Amygdala (tissue), 56 donors: ENCODE data around the gene C11orf87.

Source experiments
- DNase-seq, 56 donors: peaks; one replicate each; lab custom pipeline; 2025; lab: John Stamatoyannopoulos, UW

C11orf87 gene

DNA sequence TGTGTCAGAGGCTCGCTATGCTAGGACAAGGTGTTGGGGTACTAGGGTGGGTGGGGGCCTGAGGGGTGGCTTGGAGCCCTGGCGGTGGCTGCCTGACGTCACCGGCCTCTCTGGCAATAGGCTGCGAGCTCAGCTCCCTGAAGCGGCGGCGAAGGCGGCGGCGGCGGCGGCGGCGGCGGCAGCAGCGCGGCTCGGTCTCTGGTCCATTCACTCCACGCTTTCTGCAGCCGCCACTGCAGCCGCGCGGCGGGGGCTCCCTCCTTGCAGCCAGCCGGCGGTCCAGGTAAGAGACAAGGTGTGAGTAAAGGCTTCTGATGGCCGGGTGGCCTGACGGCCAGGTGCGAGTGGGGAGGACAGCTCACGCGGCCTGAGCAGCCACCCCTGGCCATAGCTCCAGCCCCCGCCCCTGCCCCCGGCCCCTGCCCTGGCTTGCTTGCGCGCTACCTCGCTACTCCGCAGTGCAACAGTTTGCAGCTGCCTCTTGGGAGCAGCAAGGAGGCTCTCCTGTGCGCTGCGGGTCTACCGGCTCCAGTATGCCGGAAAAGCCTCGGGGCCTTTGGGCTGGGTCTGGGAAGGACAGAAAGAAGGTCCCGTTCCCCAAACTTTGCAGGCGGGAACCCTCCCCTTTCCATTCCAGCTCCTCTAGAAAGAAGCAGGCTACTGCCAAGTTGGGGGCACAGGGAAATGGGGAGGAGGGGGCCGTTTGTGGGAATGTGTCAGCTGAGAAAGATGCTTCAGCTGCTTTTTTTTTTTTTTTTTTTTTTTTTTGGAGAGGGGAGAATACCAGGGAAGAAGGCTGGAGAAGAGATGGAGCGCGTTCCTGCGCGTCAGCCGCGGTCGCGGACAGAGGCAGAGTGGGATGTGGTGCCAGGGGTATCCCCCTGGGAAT lies at the start of gene C11orf87:
Gene C11orf87 (plus strand): TSS at position 210 of the 889 bp plus-strand sequence. CDS start 1,444 bp downstream, outside the sequence.
- peak in 26 of 56 donors; percentile 4 to 63 (median 36) for DNase-seq

DNA sequence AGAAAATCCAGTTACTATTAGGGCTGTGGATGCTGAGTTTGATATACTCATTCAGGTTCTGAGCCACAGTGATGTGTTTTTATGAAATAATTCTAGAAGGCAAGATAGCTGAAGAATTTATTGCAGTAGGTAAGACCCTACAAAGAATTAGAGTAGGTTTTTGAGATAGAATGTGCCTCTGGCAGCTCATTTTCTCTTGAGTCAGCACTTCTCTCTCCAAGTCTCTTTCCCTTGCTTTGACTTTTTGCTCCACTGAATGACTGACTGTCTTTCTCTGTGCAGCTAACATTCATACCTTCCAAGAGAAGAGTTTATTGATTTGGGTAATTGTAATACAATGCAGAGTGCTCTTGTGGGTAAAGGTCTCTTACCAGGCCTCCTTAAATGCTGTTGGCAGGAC lies 48.0 kb upstream of the C11orf87 start:
- no peak for DNase-seq

DNA sequence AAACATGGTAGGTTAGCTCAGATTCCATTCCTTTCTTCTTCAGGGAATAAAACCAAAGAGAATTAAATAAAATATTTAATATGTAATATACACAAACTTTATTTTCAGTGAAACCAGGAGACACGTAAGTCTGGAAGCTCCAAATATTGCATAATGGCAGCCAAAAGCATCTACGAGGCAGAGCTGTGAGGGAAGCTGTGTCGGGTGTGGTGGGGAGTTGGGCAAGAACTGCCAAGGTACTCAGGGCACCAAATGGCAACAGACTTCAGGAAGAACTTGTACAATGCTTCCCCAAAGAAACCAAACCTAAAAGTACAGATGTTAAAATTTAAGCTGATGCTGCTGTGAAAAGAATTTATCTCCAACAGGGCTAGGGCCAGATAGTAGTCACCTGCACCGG lies 47.5 kb upstream of the C11orf87 start:
- no peak for DNase-seq

DNA sequence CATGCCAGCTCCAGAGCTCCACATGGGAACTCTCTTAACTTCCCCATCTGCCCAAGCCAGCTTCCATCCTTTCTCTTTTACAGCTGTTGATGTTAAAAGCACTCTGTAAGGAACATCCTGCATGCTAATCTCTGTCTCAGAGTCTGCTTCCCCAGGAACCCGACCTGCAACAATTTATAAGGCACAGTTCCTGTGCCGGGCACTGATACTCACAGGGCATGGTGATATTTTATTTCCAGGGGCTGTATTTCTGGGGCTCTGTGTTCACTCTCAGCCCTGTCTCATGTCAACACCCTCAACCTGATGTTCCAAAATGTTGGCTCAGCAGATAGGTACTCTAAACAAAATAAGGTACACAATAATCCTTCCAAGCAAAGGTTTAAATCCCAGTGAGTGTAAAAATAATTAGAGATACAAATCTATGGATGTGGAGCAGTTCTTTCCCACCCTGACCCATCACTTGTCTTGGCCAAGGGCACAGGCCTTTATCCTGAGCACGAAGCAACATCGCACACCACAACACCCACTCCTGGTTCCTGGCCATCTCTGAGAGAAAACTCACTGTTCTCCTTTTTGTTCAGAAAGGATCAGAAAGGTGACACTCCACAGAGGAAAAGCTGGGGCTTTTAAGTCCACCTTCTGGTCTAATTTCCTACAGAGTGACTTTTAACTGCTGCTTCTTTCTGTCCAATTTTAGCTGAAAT lies 44.8 kb upstream of the C11orf87 start:
- DNase-seq: no peak

DNA sequence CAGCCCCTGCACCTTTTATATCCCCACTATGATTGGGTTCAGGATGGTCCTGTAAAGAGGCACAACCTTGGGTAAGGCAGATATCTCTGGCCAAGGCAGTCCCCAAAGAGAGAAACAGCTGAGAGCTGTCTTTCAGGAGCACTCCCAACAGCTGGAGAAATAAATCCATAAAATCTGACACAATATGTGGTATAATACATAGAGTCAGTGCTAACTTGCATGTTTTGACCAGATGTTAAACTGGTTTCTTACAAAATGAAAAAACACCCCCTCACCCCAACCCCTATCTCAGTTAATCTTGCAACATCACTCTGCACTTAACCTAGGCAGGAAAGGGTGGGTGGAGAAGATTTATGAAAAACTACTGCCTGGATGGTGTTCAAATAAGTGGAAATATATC lies 44.0 kb upstream of the C11orf87 start:
- no peak for DNase-seq

DNA sequence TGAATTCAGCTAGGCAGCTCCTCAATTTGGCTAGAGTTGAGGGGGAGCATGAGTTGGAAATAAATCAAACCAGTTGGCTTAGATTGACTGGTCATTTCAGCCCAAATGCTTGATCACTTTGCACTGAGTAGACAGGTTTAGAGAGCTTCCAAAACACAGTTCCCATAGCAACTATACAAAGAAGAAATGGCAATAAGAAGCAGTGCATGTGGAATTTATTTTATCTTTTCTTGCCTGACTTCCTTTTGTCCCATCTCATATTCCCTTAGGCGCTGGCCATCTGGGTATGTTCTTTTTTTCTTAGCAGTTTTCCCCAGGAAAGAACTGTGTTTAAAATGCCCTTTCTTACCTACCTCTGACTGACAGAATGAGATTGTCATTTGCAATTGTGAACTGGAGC lies 38.7 kb upstream of the C11orf87 start:
- no peak for DNase-seq

DNA sequence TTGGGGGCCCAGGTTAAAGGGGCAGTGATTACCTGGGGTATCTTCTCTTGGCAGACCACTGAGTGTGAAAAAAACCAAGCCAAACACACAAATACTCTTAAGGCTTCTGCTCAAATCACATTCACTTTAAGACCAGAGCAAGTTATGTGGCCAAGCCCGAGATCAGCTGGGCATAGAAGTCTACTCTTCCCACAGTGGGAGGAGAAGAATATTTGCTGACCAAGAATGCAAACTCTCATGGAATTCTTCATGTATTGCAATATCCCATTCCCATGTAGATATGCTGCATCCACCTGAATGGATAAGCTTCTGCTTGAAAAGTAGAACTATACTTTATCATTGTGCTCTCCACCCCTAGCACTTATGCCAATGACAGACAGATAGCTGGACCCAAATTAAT lies 37.1 kb upstream of the C11orf87 start:
- no peak for DNase-seq

DNA sequence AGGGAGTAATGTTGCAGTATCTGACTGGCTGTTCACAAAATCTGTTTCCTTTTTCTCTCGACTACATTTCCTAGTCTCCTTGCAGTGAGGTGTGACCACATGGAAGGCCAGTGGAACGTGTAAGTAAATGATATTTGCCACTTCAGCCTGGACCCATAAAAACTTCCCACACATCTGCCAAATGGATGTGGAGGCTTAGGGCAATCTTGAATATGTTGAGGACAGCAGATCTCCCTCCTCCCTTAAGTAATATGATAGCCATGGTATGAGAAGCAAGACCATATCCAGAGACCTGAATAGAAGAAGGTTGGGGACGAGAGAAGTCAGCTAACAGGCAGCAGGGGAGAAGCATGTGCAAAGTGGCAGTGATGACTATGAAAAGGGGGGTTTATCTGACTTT lies 33.0 kb upstream of the C11orf87 start:
- DNase-seq: no peak

DNA sequence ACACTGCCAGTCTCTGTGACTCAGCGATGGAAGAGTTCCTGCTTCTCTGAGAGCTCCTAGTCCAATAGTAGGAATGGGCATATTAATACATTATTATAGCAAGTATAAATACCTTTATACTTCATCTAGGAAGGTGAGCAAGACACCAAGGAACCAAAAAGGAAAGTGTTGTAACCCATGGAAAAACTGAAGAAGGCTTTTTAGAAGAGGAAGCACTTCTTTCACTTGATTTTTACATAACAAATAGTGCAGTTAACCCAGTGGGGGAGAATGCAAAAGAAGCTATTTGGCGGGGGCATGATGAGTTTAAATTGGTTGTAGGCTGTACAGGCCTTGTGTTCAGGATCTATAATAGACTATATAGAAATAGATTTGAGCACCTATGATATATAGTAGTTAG lies 31.2 kb upstream of the C11orf87 start:
- DNase-seq: no peak

DNA sequence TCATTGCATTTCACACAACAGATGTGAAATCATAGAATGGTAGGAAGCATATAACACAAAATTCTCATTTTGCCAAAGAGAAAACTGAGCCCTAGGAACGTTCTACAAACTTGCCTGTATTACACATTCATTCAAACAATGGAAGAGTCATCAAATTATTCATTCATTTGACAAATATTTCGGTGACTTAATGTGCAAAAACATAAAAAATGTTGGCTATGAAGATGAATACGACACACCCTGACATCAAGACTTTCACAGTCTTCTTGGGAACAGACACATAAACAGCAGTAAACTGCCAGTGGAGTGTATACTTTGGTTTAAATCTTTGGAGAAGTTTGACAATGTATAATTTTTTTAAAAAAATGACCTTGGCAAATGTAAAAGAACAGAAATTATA lies 20.4 kb upstream of the C11orf87 start:
- DNase-seq: no peak

DNA sequence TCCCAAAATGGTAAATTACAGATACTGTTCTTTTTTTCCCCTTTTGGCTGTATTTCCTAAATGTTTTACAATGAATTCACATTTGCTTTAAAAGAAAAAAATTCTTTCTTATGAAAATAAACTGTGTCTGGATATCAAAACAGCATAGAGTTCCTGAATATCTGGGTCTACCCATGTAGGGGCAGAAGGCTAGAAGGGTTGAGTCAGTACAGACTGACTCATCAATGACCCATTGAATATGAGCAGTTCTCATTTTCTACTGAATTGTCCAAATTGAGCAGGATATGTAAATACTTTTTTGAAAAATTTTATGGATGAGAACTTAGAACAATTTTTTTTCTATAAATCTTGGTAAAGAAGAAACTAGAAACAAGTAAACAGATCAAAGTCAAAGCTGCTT lies 16.3 kb upstream of the C11orf87 start:
- no peak for DNase-seq

DNA sequence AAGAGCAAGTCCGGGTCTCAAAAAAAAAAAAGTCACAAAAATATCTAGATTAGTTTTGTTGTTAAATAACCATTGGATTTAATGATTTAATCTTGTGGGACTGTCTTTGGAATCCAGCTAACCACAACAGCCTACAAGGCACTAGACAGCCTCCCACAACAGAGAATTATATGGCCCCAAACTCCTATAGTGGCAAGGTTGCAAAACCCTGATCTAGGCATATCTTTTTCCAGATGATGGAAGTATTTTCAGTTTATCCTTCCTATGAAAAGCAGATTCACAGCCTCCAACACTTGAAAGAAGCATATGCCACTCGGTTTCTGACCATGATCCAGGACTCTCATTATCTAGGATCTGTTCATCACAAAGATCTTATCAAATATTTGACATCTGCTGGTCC lies 5.4 kb upstream of the C11orf87 start:
- DNase-seq: no peak

DNA sequence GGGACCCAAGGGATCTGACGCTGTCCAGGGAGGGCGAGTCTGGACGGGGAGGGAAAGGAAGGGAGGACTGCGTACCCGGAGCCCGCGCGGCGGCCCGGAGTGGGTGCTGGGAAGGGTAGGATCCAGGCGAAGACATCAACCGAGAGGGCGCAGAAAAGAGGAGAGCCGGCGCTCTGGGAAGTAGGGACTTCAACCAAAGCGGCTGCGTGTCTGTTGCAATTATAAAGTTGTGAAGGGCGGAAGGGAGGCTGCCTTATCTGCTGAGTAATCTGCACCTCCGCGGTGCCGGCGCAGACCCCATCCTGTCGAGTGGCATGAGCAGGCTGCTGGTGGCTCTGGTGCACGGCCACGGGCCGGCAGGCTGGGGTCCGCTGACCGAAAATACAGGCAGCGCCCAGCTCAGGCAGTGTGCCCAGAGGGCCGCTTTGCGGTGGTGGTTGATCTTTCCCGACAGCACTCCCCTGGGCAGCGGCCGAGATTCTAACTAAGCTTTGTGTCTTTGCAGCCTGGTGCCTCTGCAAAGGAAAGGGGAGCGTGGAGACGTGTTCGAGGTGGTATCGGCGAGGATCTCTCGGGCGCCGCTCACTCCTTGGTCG lies 978 bp downstream of the C11orf87 start:
- DNase-seq: peak in 16 of 56 donors; percentile 3 to 59 (median 21)

DNA sequence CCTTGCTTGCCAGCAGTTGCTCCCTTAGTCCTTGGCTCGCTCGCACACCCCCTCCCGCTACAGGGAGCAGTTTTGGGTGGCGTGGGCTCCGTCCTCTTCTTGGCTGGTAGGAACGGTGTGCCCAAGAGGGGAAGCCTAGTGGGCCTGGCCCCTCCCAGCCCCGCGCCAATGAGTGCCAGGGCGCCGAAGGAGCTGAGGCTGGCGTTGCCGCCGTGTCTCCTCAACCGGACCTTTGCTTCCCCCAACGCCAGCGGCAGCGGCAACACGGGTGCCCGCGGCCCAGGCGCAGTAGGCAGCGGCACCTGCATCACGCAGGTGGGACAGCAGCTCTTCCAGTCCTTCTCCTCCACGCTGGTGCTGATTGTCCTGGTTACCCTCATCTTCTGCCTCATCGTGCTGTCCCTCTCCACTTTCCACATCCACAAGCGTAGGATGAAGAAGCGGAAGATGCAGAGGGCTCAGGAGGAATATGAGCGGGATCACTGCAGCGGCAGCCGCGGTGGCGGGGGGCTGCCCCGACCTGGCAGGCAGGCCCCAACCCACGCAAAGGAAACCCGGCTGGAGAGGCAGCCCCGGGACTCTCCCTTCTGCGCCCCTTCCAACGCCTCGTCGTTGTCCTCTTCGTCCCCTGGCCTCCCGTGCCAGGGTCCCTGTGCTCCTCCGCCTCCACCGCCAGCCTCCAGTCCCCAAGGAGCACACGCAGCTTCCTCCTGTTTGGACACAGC lies 1.6 kb downstream of the C11orf87 start:
- peak in 6 of 56 donors; percentile 8 to 48 (median 28) for DNase-seq

DNA sequence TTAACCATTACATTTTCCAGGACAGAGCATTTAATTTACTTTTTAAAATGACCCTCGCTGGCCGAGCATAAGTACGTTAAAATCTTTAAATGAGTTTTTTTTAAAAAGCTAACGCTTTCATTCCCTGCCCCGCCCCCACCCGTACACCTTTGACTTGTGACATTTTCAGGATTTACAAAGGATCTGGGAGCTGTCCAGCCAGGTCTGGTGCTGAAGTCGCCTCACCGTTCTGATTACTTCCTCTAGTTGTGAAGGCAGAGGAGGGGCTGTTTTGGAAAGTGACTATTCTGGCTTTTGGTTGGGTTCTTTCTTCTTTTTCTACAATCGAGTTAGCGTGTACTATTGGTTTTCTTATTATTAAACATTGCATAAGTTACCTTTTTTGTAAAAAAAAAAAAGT lies 2.9 kb downstream of the C11orf87 start:
- no peak for DNase-seq

DNA sequence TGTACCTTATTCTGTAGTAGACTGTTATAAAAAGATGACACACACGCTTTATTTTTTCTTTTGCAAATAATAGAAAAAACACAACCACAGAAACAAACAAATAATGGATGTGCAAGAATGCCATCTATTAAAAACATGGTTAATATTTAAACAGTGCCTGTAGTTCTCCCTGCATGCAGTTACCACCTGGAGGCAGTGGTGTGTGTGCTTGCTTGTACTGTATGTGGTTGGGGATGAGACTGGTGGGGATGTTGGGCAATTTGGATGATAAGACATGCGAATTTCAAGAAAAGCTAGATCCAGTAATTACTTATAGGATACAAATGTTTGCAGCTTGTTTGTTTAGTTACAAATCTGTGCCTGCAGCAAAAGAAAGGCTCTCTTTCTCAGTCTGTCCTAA lies 3.6 kb downstream of the C11orf87 start:
- peak in 5 of 56 donors; percentile 2 to 10 (median 7) for DNase-seq

DNA sequence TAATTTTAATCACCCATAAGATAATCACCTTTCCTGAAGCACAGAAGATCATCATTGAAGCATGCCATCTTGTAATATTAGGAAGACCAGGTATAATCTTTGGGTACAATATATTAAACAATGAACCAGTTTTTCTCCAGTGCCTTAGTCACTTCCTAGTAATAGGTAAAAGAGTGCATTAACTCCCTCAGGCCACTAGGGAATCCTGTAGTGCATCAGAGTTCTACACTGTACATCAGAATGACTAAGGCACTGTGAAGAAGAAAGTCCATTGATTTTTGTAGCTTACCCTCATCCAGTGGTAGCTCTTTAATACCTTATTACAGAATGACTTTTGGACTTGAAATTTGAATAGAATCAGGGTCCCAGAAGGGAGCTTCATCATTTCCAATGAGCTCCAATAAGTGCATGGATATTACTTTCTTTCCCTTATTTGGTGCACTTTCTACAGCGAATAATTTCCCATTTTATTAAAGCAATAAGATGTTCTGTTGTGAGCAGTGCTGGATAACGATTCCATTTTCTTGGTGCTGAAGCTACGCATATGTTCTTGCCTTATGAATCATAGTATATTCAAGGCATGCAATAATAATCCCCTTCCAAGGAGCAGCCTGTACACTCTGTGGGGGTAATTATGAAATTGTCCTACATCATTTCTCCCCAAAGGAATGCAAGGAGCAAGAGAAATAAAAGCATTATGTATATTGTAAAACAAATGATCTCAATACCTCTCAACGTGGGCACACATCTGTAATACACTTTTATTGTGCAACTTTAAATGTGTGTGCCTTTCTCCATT lies 4.7 kb downstream of the C11orf87 start:
- no peak for DNase-seq

DNA sequence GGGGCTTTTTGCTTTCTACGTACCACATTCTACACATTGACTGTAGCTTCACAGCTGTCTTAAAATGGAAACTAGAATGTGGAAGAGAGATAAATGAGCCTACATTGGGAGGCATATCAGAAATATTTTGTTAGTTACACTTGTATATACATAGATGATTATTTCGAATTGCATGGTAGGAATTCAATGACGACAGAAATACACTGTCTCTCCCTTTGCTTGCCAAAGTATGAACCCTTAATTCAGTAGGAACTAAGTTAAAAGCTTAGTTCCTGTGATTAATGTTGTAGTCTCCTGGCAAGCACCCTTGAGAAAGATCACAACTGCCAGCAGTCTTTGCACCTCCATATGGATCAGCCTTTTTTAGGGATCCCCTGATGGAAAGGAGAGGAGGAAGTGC lies 10.1 kb downstream of the C11orf87 start:
- no peak for DNase-seq

DNA sequence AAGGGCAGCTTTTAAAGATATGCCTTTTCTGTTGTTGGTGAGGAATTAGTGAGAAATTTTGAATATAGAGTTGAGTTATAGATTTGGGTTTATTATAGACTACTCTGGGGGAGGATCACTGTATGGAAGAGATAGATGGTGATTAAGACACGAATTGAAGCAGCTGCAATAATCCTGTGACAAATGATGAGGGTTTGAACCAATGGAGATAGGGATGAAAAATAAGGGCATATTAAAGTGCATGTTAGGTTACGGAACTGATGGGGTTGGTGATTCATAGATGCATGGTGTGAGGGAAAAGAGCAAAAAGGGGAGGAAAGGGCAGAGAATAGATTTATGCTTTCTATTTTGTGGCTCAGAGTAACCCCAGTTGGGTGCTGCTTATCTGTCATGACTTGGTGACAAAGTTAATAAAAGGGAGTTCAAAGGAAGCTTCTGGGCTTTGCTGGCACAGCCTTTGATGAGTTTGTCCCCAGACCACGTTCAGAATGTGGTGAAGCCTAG lies 11.8 kb downstream of the C11orf87 start:
- DNase-seq: no peak
